NCI-H187 (cell line): ENCODE results near the gene PTAR1.

Experiments
- DNase-seq, 2 experiments: peaks; one replicate each; lab custom pipeline; 2025; lab: John Stamatoyannopoulos, UW

The PTAR1 gene

GRCh38 chr9:69674112-69674685 is 85.6 kb downstream of the PTAR1 start:
- peak; percentile 8 to 44 for DNase-seq

DNA sequence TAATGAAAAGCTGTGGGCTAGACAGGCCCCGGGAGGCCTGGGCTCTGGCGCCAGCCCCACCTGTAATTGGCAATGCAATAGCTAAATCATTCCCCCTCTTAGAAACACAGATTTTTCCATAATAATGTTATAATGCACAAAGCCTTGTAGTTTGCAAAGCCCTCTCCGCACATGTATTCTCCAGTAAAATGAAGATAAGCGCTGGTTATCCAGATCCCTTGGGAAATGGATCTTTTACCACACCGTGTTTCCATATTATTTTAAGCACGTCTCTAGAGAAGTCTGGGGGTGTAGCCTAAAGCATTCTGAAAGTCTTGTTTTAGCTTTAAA is 86.5 kb downstream of the PTAR1 start:
- DNase-seq = no peak

DNA sequence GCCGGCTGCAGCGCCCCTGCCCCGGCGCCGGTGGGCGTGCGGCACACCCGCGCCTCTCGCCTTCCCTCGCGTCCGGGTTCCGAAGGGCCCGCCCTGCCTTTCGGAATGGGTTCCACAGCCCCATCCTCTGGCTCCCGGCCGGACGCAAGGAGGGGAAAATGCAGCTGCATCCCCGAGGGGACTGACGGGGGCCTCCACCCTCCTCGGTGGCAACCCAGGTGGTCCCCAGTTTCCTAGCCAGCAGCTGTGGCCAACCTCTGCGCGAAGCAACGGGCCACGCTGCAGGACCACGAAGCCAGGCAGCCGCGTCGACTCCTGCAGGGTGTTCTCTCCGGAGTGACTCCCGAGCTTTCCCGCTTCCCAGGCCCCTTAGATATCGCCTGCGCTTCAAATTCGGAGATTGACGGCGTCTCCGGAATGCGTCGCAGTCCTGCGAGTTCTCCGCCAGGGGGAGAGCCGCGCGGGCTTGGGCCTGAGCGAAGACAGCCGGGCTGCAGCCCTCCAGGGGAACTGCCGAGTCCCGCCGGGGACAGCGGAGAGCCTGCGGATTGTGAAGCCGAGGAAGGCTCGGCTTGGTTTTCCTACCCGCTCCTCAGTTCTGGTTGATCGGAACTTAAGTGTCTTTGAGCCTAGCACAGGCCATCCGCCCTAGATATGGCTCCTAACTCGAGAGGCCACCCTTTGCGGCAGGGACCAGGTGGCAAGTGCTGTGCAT is 87.1 kb downstream of the PTAR1 start:
- peak; percentile 73 to 86 for DNase-seq

DNA sequence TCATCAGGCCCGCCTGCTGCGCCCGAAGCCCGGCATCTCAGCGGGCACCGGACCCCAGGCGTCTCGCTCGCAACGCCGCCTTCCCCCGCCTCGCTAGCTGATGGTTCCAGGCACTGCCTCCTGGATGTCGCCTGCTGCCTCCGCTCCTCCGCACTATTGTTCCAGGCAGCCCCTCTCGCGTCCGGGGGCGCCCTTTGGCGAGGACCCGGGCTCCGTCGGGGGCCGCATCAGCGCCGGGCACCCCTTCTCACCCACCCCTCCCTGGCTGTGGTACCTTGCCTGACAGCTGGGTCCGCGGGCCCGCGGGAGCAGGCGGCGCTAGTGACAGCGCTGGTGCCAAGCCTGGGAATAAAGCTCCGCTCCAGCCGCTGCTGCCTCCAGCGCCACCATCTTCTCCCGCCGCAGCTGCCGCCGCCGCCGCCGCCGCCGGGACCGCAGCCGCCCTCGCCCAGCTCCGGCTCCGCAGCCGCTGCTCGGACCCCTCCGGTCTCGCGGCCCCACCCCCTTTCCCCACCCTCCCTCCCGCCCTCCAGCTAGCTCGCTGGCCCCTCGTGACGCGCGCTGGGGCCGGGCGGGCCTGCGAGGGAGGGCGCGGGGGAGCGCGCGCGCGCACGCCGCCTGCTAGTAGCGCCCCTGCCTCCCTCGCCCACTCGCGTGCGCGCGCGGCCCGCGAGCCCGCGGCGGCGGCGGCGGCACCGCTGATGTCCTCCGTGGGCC is 87.8 kb downstream of the PTAR1 start, which contains the start of gene APBA1:
TSS of gene APBA1 (minus strand) at position 493 of the 717 bp plus-strand sequence.
- peak; percentile 8 to 66 for DNase-seq

- DNase-seq = peak in 1 of 2 experiments; percentile 1
Observed at GRCh38 chr9:69671311-69671878, 88.4 kb downstream of the PTAR1 start.

DNA sequence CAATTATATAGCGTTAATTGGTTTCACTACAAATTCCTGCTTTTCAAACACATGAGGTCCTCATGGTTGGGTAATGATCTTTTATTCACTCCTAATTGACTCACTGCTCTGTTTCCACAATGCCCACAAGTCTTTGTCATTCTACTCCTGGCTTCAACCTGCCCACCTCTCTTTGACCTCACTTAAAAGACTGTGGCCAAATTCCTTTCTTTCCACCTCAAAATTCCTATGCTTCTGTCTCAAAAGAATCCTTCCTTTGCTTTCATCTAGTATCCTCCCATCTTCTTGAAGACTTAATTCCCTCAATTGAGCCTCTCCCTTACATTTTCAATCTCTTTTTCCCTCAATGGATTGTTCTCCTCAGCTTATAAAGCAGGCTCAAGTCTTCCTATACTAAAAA is 92.5 kb downstream of the PTAR1 start:
- no peak for DNase-seq

GRCh38 chr9:69660304-69660703 is 99.5 kb downstream of the PTAR1 start:
- DNase-seq = no peak
